HepG2 (cell line): ENCODE data around the gene MAP3K3. TPM values are rescaled to one million over a fixed set of nuclear protein-coding genes. Genes with fewer than 3 reads are reported as not detected.

Source experiments
- HOMEZ ChIP-seq: IDR thresholded peaks from 2 replicates; pipeline ENCODE4 v1.6.1; 2016; ENCODE audit warnings: low read depth
- KMT2A ChIP-seq: sonication (generic); formaldehyde crosslinking; IDR thresholded peaks from 2 replicates; pipeline ENCODE4 v1.4.0; 2020; ENCODE audit warnings: missing genetic modification reagents
- NFYB ChIP-seq: sonication (generic); formaldehyde crosslinking; IDR thresholded peaks from 2 replicates; pipeline ENCODE4 v1.4.0; 2020; ENCODE audit warnings: missing genetic modification reagents
- RERE ChIP-seq: IDR thresholded peaks from 2 replicates; pipeline ENCODE4 v1.6.1; 2016; ENCODE audit warnings: low read depth, missing genetic modification reagents, missing compliant biosample characterization
- SIX1 ChIP-seq: sonication (generic); formaldehyde crosslinking; IDR thresholded peaks from 2 replicates; pipeline ENCODE4 v1.4.0; 2020; ENCODE audit warnings: missing genetic modification reagents, borderline replicate concordance
- SRF ChIP-seq: IDR thresholded peaks from 2 replicates; pipeline ENCODE4 v1.6.1; 2011; ENCODE audit warnings: mild to moderate bottlenecking, low read depth, low read length, moderate library complexity
- THRA ChIP-seq: sonication (generic); formaldehyde crosslinking; IDR thresholded peaks from 2 replicates; pipeline ENCODE4 v1.4.0; 2020; ENCODE audit warnings: missing genetic modification reagents, borderline replicate concordance
- THYN1 ChIP-seq: sonication (generic); formaldehyde crosslinking; IDR thresholded peaks from 2 replicates; pipeline ENCODE4 v1.8.1; 2023; ENCODE audit warnings: low read depth, mild to moderate bottlenecking, moderate library complexity, missing genetic modification reagents, borderline replicate concordance
- ZNF512B ChIP-seq: sonication (generic); formaldehyde crosslinking; IDR thresholded peaks from 2 replicates; pipeline ENCODE4 v1.5.1; 2020; ENCODE audit warnings: missing genetic modification reagents, mild to moderate bottlenecking, borderline replicate concordance
- polyA plus RNA-seq, 8 experiments: library from polyadenylated mRNA; depleted of rRNA in 3 of 8; stranded (reverse) in 7 of 8; unstranded in 1 of 8; fragments of >200 nt; fragmentation: Illumina TruSeq in 4 of 8; extraction: Trizol in 4 of 8; gene quantifications; 2 replicates each; pipeline versions ENCODE4 v1.2.1 to v1.2.3, GENCODE V29; 2011 to 2016; ENCODE audit warnings: low read depth in 4 of 8, missing spikeins in 1 of 8, mixed read lengths in 1 of 8; ENCODE audit not compliant: insufficient read depth in 1 of 8
- total RNA-seq, 5 experiments: library from RNA; depleted of rRNA; stranded (reverse); fragments of >200 nt; fragmentation: Illumina TruSeq; extraction: Trizol; gene quantifications; 2 replicates each; pipeline ENCODE4 v1.2.3, GENCODE V29; 2016; ENCODE audit warnings: low read depth in 1 of 5

MAP3K3 gene
- total and polyA plus RNA-seq, 2 of the 13 experiments (the other 11 are each of a cell fraction or from before 2014, with no cell fraction given) = 17.7 to 21.8 TPM

- no peak for TF ChIP-seq SRF
- no peak for TF ChIP-seq SIX1 (CRISPR knock-in tag)
- TF ChIP-seq KMT2A (CRISPR knock-in tag) = no peak
- TF ChIP-seq THRA (CRISPR knock-in tag) = no peak
- TF ChIP-seq NFYB (CRISPR knock-in tag) = no peak
- no peak for TF ChIP-seq ZNF512B
- TF ChIP-seq HOMEZ = no peak
- no peak for TF ChIP-seq THYN1 (CRISPR knock-in tag)
- TF ChIP-seq RERE (CRISPR knock-in tag) = no peak
These were observed 7.4 kb downstream of the MAP3K3 start (continued) for GRCh38 chr17:63629627-63630026.
